ENCODE data around the gene SNAI3.

The SNAI3 gene

GRCh38 chr16:88721236-88721635 is 34.9 kb upstream of the SNAI3 start:
- DNase-seq = no peak

- DNase-seq = no peak
These were observed 34.2 kb upstream of the SNAI3 start for GRCh38 chr16:88720396-88720970.

GRCh38 chr16:88719933-88720296 is 33.6 kb upstream of the SNAI3 start:
- no peak for DNase-seq

GRCh38 chr16:88719267-88719932 is 33.1 kb upstream of the SNAI3 start:
- DNase-seq = peak; percentile 65

DNA sequence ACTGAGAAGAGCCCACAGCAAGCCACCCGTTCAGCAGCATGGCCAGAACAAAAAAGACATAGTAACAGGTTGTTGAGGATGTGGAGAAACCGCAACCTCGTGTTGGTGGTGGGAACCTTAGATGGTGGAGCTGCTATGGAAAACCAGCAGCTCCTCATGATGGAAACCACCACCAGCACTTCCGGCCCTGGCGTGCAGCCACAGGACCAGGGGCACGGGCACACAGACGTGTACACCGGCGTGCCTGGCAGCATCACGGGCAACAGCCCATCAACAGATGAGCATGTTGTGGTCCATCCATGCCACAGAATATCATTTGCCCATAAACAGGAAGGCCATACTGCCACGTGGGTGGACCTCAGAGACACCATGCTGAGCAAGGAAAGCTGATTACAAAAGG is 31.9 kb upstream of the SNAI3 start:
- no peak for DNase-seq

DNA sequence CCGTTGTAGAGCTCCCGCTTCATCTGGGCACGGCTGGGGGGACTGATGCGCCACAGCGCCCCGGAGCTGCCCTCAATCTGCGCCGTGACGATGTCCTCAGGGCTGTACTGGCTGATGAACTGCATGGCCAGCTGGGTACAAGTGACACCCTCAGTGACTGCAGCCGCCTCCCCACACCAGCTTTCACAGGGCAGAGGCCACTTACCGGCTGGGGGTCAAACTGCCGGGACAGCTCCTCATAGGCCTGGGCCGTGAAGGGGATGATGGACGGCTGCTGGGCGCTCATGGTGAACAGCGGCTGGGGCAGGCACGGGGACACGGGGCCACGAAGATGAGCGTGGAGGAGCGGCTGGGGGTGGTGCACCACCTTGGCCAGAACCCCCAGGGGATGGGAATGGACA is 30.3 kb upstream of the SNAI3 start:
- no peak for DNase-seq

GRCh38 chr16:88716201-88716600 is 29.9 kb upstream of the SNAI3 start:
- no peak for DNase-seq

GRCh38 chr16:88715312-88716190 is 29.2 kb upstream of the SNAI3 start:
- no peak for DNase-seq

GRCh38 chr16:88714420-88715302 is 28.4 kb upstream of the SNAI3 start:
- no peak for DNase-seq

- no peak for DNase-seq
These were observed 27.5 kb upstream of the SNAI3 start for GRCh38 chr16:88713568-88714419.

- DNase-seq = no peak
These were observed 26.7 kb upstream of the SNAI3 start for GRCh38 chr16:88713054-88713453.

DNA sequence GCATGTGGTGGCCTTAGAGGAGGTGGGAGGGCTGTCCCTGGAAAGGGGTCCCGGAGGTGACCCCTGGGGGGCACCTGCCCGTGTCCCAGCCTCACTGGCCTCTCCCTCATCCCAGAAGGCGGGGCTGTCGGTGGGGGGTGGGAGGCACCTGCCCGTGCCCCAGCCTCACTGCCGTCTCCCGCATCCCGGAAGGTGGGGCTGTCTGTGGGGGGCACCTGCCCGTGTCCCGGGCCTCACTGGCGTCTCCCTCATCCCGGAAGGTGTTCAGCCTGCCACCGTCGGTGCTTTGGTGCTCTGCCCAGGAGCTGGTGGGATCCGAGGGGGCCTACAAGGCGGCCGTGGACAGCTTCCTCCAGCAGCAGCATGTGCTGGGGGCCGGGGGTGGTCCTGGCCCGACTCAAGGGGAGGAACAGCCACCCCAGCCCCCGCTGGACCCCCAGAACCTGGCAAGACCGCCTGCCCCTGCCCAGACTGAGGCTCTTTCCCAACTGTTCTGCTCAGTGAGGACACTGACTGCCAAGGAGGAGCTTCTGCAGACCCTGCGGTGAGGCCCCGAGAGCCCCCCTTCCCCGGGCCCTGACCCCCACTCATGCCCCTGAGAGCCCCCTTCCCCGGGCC is 26.2 kb upstream of the SNAI3 start:
- DNase-seq = no peak

DNA sequence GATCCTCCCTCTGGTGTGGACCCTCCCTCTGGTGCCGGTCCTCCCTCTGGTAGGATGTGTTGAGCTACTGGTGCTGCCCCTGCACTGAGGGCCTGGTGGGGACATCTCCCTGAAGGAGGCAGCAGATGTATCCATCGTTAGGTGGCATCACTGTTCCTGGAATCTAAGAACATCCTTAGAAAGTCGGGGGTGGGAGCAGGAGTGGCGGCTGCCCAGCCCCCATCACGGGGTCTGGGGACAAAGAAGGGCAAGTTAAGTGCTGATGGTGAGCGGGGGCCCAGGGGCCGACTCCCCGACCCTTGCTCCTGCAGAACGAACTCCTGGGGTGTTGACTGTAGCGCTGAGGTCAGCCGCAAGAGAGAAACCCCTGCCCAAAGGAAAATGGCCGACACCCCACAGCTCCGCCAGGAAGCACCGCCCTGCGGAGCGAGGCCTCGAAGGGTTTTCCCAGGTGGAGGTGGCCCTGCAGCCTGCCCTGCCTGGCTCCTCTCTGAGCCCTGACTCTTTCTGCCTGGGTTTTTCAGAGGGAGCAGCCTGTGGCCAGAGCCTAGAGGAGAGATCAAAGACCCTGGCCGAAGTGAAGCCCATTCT is 25.5 kb upstream of the SNAI3 start:
- no peak for DNase-seq

- no peak for DNase-seq
These were observed 24.2 kb upstream of the SNAI3 start for GRCh38 chr16:88710556-88710955.

DNA sequence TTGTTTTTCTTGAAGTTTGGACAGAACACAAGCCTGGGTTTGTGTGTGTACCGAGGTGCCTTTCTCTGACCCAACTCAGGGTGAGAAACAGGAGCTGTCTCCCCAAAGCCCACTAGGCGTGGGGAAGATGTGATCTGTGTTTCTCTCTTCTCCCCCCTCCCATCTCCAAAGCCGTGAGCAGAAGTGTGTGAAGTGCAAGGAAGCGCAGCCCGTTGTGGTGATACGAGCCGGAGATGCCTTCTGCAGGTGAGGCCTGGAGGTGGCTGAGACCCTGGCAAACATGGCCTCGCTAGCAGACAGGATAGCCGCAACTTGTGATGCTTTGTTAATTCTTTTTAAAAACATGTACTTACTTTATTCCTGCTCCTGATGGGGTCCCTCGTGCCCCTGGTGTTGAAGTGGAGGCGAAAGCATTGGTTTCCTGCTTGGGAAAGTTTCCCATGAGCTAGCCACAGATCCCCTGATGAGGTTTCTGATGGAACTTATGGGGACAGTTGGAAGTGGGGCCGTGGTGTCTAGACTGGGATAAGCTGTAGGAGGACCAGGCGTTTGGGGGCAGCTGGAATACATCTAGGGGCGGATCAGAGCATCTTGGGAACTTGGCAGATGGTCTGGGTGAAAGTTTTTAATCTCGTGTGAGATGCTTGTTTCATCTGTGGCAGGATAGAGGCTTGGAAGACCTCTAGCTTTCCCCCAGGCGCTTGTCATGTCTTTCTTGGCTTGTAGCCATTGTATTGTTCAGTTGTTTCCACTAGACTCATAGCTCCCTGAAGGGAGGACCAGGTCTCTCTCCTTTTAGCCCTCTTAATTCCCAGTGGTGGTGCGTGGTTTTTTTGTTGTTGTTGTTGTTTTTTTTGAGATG is 20.9 kb upstream of the SNAI3 start:
- no peak for DNase-seq

GRCh38 chr16:88706229-88706964 is 20.1 kb upstream of the SNAI3 start, which contains the start of the genes CTU2 and RNF166:
Gene CTU2 (plus strand): TSS chr16:88706503. CDS start chr16:88706531, 28 bp downstream.
Gene RNF166 (minus strand): TSS chr16:88706408. CDS start chr16:88706325, 83 bp downstream.
- peak; percentile 93 for DNase-seq

- DNase-seq = no peak
These were observed 19.5 kb upstream of the SNAI3 start for GRCh38 chr16:88705801-88706228.

DNA sequence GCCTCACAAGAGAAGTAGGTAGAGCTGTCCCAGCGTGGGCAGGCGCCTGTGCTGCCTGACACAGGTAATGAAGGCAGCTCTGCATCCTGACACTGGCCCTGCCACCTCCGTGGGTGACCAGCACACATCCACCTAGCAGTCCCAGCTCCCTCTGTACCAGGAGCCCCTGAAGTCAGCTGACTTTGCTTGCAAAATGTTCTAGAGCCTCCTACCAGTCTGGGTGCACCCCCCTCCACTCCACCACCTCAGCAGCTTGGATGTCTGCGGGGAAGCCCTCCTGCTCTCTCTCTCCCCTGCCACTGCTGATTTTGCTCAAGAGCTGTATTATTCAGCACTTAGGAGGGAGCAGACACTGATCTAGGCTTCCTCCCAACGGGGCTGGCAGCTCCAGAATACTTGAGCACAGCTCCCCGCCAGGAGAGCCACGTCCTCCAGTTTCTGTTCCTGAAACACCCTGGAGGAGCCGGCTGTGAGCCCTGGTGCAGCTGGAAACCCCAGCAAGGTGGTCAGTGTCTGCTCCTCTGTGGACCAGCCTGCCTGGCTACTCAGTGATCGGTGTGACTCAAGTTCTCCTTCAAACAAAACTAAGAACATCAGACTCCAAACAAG is 18.9 kb upstream of the SNAI3 start:
- DNase-seq = no peak

Measured in femur (tissue), 1 donor.